ENCODE measurements around the gene CYTH4.

The CYTH4 gene

GRCh38 chr22:37242395-37242918 lies 39.9 kb upstream of the CYTH4 start:
- H3K27me3 ChIP-seq (replicated peaks in 2 of 5; ENCODE audit: control insufficient read depth in 4 of 5, insufficient read depth in 5 of 5, low read length in 4 of 5) = no peaks in the 10 kb centered on the region
- WGBS (ENCODE audit: insufficient coverage) = 0% methylated on average over 16 of the region's 16 CpGs
- peak overlapping the region; percentile 67 to 99 (median 93) for H3K4me3 ChIP-seq (ENCODE audit: control insufficient read depth in 1 of 7, extremely low read depth in 1 of 7, insufficient read depth in 4 of 7, low read depth in 2 of 7, low read length in 6 of 7)
- DNase-seq = peak; percentile 92 to 99 (median 98)
- peaks cover 6 to 79% (median 71%) of the 10 kb centered on the region in 4 experiments for H3K4me1 ChIP-seq (ENCODE audit: control extremely low read depth in 1 of 4, control insufficient read depth in 4 of 4, insufficient read depth in 4 of 4, low read length in 3 of 4)
- no peaks in the 10 kb centered on the region for H3K9me3 ChIP-seq (ENCODE audit: control extremely low read depth in 1 of 5, control insufficient read depth in 4 of 5, insufficient read depth in 2 of 5, low read depth in 1 of 5, low read length in 4 of 5)
- ChIA-PET CTCF (interaction anchor here (0.6 to 11.2 kb wide), 12 partner anchors 11 to 328 kb away, joined by 3 to 157 read pairs (median 4); no protein-coding TSS in a partner anchor), POLR2A (interaction anchor here (0.5 to 3.8 kb wide), 6 partner anchors 13 to 817 kb away, joined by 3 to 45 read pairs (median 4); no protein-coding TSS in a partner anchor)
- peaks cover 0 to 45% (median 33%) of the 10 kb centered on the region in 4 experiments for H3K36me3 ChIP-seq (ENCODE audit: control insufficient read depth in 4 of 4, insufficient read depth in 4 of 4, low read length in 3 of 4)
- peak overlapping the region; percentile 79 to 89 for H3K27ac ChIP-seq (ENCODE audit: insufficient read depth in 1 of 2, low read depth in 1 of 2, low read length in 2 of 2, poor library complexity in 1 of 2, severe bottlenecking in 2 of 2)

GRCh38 chr22:37243402-37244113 lies 38.8 kb upstream of the CYTH4 start:
- H3K4me1 ChIP-seq (ENCODE audit: control extremely low read depth in 1 of 4, control insufficient read depth in 4 of 4, insufficient read depth in 4 of 4, low read length in 3 of 4) = peaks cover 6 to 73% (median 64%) of the 10 kb centered on the region in 4 experiments
- H3K27me3 ChIP-seq (replicated peaks in 2 of 5; ENCODE audit: control insufficient read depth in 4 of 5, insufficient read depth in 5 of 5, low read length in 4 of 5) = no peaks in the 10 kb centered on the region
- peak overlapping the region; percentile 79 to 89 for H3K27ac ChIP-seq (ENCODE audit: insufficient read depth in 1 of 2, low read depth in 1 of 2, low read length in 2 of 2, poor library complexity in 1 of 2, severe bottlenecking in 2 of 2)
- DNase-seq = peak in 1 of 3 donors; percentile 31
- CTCF ChIA-PET = interaction anchor here (0.5 to 11.2 kb wide), 8 partner anchors 12 to 102 kb away, joined by 3 to 157 read pairs (median 13); no protein-coding TSS in a partner anchor
- POLR2A ChIA-PET = interaction anchor here (1.3 to 3.8 kb wide), 3 partner anchors 14 to 44 kb away, joined by 4 to 45 read pairs (median 5); partner anchors contain the start of gene CYTH4
- H3K4me3 ChIP-seq (ENCODE audit: control insufficient read depth in 1 of 7, extremely low read depth in 1 of 7, insufficient read depth in 4 of 7, low read depth in 2 of 7, low read length in 6 of 7) = peak overlapping the region; percentile 67 to 99 (median 93)
- 3% methylated on average over 5 of the region's 12 CpGs for WGBS (ENCODE audit: insufficient coverage)
- H3K36me3 ChIP-seq (ENCODE audit: control insufficient read depth in 4 of 4, insufficient read depth in 4 of 4, low read length in 3 of 4) = peaks cover 0 to 37% (median 26%) of the 10 kb centered on the region in 4 experiments
- H3K9me3 ChIP-seq (ENCODE audit: control extremely low read depth in 1 of 5, control insufficient read depth in 4 of 5, insufficient read depth in 2 of 5, low read depth in 1 of 5, low read length in 4 of 5) = no peaks in the 10 kb centered on the region

- peaks cover 6 to 66% (median 58%) of the 10 kb centered on the region in 4 experiments for H3K4me1 ChIP-seq (ENCODE audit: control extremely low read depth in 1 of 4, control insufficient read depth in 4 of 4, insufficient read depth in 4 of 4, low read length in 3 of 4)
- WGBS (ENCODE audit: insufficient coverage) = 0% methylated on average over 21 of the region's 23 CpGs
- H3K27ac ChIP-seq (ENCODE audit: insufficient read depth in 1 of 2, low read depth in 1 of 2, low read length in 2 of 2, poor library complexity in 1 of 2, severe bottlenecking in 2 of 2) = peak within 1 kb of the TSS; percentile 79 to 89
- ChIA-PET CTCF (interaction anchor here (0.6 to 11.2 kb wide), 13 partner anchors 9 to 661 kb away, joined by 3 to 157 read pairs (median 6); partner anchors contain the start of gene MFNG), POLR2A (interaction anchor here (0.6 to 3.8 kb wide), 4 partner anchors 15 to 690 kb away, joined by 4 to 45 read pairs (median 6); partner anchors contain the start of gene CYTH4)
- no peaks in the 10 kb centered on the region for H3K27me3 ChIP-seq (replicated peaks in 2 of 5; ENCODE audit: control insufficient read depth in 4 of 5, insufficient read depth in 5 of 5, low read length in 4 of 5)
- DNase-seq = peak; percentile 93 to 99 (median 98)
- H3K36me3 ChIP-seq (ENCODE audit: control insufficient read depth in 4 of 4, insufficient read depth in 4 of 4, low read length in 3 of 4) = peaks cover 0 to 29% (median 20%) of the 10 kb centered on the region in 4 experiments
- H3K9me3 ChIP-seq (ENCODE audit: control extremely low read depth in 1 of 5, control insufficient read depth in 4 of 5, insufficient read depth in 2 of 5, low read depth in 1 of 5, low read length in 4 of 5) = no peaks in the 10 kb centered on the region
- H3K4me3 ChIP-seq (ENCODE audit: control insufficient read depth in 1 of 7, extremely low read depth in 1 of 7, insufficient read depth in 4 of 7, low read depth in 2 of 7, low read length in 6 of 7) = peak within 1 kb of the TSS; percentile 67 to 99 (median 93)
These were observed 38.0 kb upstream of the CYTH4 start, which contains the start of gene RAC2 for GRCh38 chr22:37244114-37244921. Gene RAC2 (minus strand): TSS chr22:37244269. CDS start chr22:37244148, 121 bp downstream.

- ChIA-PET CTCF (interaction anchor here (0.6 to 11.2 kb wide), 12 partner anchors 8 to 660 kb away, joined by 3 to 157 read pairs (median 6); partner anchors contain the start of gene MFNG), POLR2A (interaction anchor here (1.4 to 1.8 kb wide), 2 partner anchors 14 to 37 kb away, joined by 4 to 5 read pairs; partner anchors contain the start of gene CYTH4)
- Histone ChIP-seq H3K36me3 (ENCODE audit: control insufficient read depth in 4 of 4, insufficient read depth in 4 of 4, low read length in 3 of 4) (peaks cover 0 to 21% (median 12%) of the 10 kb centered on the region in 4 experiments), H3K4me3 (ENCODE audit: control insufficient read depth in 1 of 7, extremely low read depth in 1 of 7, insufficient read depth in 4 of 7, low read depth in 2 of 7, low read length in 6 of 7) (peak overlapping the region in 4 of 7 experiments; percentile 80 to 99 (median 94)), H3K27me3 (replicated peaks in 2 of 5; ENCODE audit: control insufficient read depth in 4 of 5, insufficient read depth in 5 of 5, low read length in 4 of 5) (no peaks in the 10 kb centered on the region), H3K4me1 (ENCODE audit: control extremely low read depth in 1 of 4, control insufficient read depth in 4 of 4, insufficient read depth in 4 of 4, low read length in 3 of 4) (peaks cover 6 to 58% (median 51%) of the 10 kb centered on the region in 4 experiments), H3K9me3 (ENCODE audit: control extremely low read depth in 1 of 5, control insufficient read depth in 4 of 5, insufficient read depth in 2 of 5, low read depth in 1 of 5, low read length in 4 of 5) (no peaks in the 10 kb centered on the region), H3K27ac (ENCODE audit: insufficient read depth in 1 of 2, low read depth in 1 of 2, low read length in 2 of 2, poor library complexity in 1 of 2, severe bottlenecking in 2 of 2) (peak overlapping the region; percentile 40 to 89)
- peak in 2 of 3 donors; percentile 51 to 66 for DNase-seq
- WGBS (ENCODE audit: insufficient coverage) = 28% methylated on average over 15 of the region's 22 CpGs
These were observed 37.2 kb upstream of the CYTH4 start for GRCh38 chr22:37244922-37245722.

- CTCF ChIA-PET = interaction anchor here (1.3 to 11.2 kb wide), 8 partner anchors 15 to 241 kb away, joined by 3 to 157 read pairs (median 6); partner anchors contain the start of gene MFNG
These were observed 36.6 kb upstream of the CYTH4 start for GRCh38 chr22:37245740-37246139.

More at GRCh38 chr22:37245740-37246139, 36.6 kb upstream of the CYTH4 start:
- POLR2A ChIA-PET = interaction anchor here (1.1 to 1.4 kb wide), 2 partner anchors 14 to 23 kb away, joined by 3 to 4 read pairs; no protein-coding TSS in a partner anchor
- 14% methylated on average over 1 of the region's 6 CpGs for WGBS (ENCODE audit: insufficient coverage)
- Histone ChIP-seq H3K4me3 (ENCODE audit: control insufficient read depth in 1 of 7, extremely low read depth in 1 of 7, insufficient read depth in 4 of 7, low read depth in 2 of 7, low read length in 6 of 7) (peak overlapping the region in 4 of 7 experiments; percentile 16 to 99 (median 32)), H3K4me1 (ENCODE audit: control extremely low read depth in 1 of 4, control insufficient read depth in 4 of 4, insufficient read depth in 4 of 4, low read length in 3 of 4) (peaks cover 6 to 52% (median 48%) of the 10 kb centered on the region in 4 experiments), H3K27me3 (replicated peaks in 2 of 5; ENCODE audit: control insufficient read depth in 4 of 5, insufficient read depth in 5 of 5, low read length in 4 of 5) (no peaks in the 10 kb centered on the region), H3K9me3 (ENCODE audit: control extremely low read depth in 1 of 5, control insufficient read depth in 4 of 5, insufficient read depth in 2 of 5, low read depth in 1 of 5, low read length in 4 of 5) (no peaks in the 10 kb centered on the region), H3K27ac (ENCODE audit: insufficient read depth in 1 of 2, low read depth in 1 of 2, low read length in 2 of 2, poor library complexity in 1 of 2, severe bottlenecking in 2 of 2) (peak overlapping the region in 1 of 2 experiments; percentile 37), H3K36me3 (ENCODE audit: control insufficient read depth in 4 of 4, insufficient read depth in 4 of 4, low read length in 3 of 4) (peaks cover 0 to 15% (median 6%) of the 10 kb centered on the region in 4 experiments)
- DNase-seq = no peak
